ENCODE data around the gene HNRNPCL4.
"Not testable (repeated sequence)": the region's sequence is repeated elsewhere in the genome, so short reads cannot be mapped to it uniquely, and the experiment has no call there.

The HNRNPCL4 gene

GRCh38 chr1:13165531-13165930, at the start of gene HNRNPCL4:
Gene HNRNPCL4 (minus strand): TSS chr1:13165631. CDS start chr1:13165467, 164 bp downstream.
- DNase-seq (ENCODE audit: low read depth in 2 of 2) = not testable (repeated sequence)

DNA sequence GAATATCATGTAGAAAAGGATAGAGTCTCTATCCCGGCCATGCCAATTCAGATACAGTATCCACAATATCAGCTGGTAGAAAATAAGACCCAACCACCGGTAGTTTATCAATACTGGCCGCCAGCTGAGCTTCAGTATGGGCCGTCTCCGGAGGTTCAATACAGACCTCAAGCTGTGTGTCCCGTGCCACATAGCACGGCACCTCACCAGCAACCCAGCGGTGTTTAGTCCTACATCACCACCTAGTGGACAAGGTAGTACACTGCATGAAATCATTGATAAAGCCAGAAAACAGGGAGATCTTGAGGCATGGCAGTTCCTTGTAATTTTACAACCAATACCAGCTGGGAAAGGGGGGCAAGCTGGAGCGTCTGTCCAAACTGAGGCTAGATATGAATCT, 43.3 kb upstream of the HNRNPCL4 start:
- not testable (repeated sequence) for DNase-seq (ENCODE audit: low read depth in 2 of 2)

DNA sequence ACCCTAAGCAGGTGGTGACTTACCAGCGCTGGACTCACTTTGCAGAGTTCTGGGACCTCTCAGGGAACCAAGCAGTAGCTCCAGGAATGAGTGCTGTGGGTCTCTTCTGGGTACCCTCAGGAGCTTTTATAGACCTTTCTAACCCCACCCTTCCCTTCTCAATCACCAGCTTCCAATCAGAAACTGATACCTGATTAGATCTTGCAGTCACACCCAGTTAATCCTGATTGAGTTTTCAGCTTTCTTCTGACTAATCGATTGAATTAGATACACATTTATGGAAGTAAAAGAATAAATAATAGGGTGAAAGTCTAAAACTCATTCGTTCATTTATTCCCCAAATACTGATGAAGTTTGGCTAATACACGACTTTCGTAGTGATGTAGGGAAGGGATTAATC, 35.9 kb upstream of the HNRNPCL4 start, which contains the start of gene PRAMEF13:
Gene PRAMEF13 (minus strand): TSS at position 101 of the 400 bp plus-strand sequence. CDS start 1,820 bp downstream, outside the sequence.
- DNase-seq (ENCODE audit: low read depth in 2 of 2) = not testable (repeated sequence)

GRCh38 chr1:13171548-13171947, 6.1 kb upstream of the HNRNPCL4 start, which contains the start of gene PRAMEF9:
Gene PRAMEF9 (plus strand): TSS chr1:13171848. CDS start chr1:13175281, 3,433 bp downstream.
- DNase-seq (ENCODE audit: low read depth in 2 of 2) = not testable (repeated sequence)

- not testable (repeated sequence) for DNase-seq (ENCODE audit: low read depth in 2 of 2)
These were observed 9.5 kb downstream of the HNRNPCL4 start, which contains the start of gene PRAMEF26 for GRCh38 chr1:13155909-13156308. Gene PRAMEF26 (minus strand): TSS chr1:13156009. CDS start chr1:13153095, 2,914 bp downstream.

GRCh38 chr1:13116754-13117153, 48.7 kb downstream of the HNRNPCL4 start, which contains the start of gene HNRNPCL2:
Gene HNRNPCL2 (minus strand): TSS chr1:13116854. CDS start chr1:13116400, 454 bp downstream.
- DNase-seq (ENCODE audit: low read depth in 2 of 2) = not testable (repeated sequence)
